Measurements from ENCODE around the gene COL4A6. TPM values are rescaled to one million over a fixed set of nuclear protein-coding genes. Genes with fewer than 3 reads are reported as not detected.

The COL4A6 gene
- total RNA-seq, 3 donors from 2014 or later (not counting 1 experiment from before 2014, with no cell fraction given): not detected

GRCh38 chrX:108257556-108257955, 180.7 kb downstream of the COL4A6 start:
- H3K36me3 ChIP-seq (ENCODE audit: control insufficient read depth, insufficient read depth, low read length): no peaks in the 10 kb centered on the region
- peaks cover 2 to 3% of the 10 kb centered on the region in 2 donors for H3K9me3 Mint-ChIP-seq
- TF ChIP-seq CTCF (IDR thresholded peaks at IDR 0.05): no peak
- H3K27me3 Mint-ChIP-seq (ENCODE audit: low read depth in 2 of 2): peaks cover 3 to 10% of the 10 kb centered on the region in 2 donors
- H3K4me1 ChIP-seq (ENCODE audit: control insufficient read depth, insufficient read depth, low read length): no peaks in the 10 kb centered on the region
- H3K36me3 Mint-ChIP-seq: no peaks in the 10 kb centered on the region
- H3K27me3 ChIP-seq (ENCODE audit: control insufficient read depth, insufficient read depth, low read length): no peaks in the 10 kb centered on the region
- H3K4me1 Mint-ChIP-seq: no peaks in the 10 kb centered on the region
- no peak overlapping the region for H3K4me3 Mint-ChIP-seq
- 79% methylated on average over 3 of the region's 5 CpGs for WGBS (ENCODE audit: insufficient coverage)
- no peaks in the 10 kb centered on the region for H3K9me3 ChIP-seq (ENCODE audit: control insufficient read depth, insufficient read depth, low read length)
- no peak for DNase-seq
- H3K4me3 ChIP-seq (ENCODE audit: low read length): no peak overlapping the region
- intact Hi-C loops (cut with micrococcal nuclease): no loop called here
- H3K27ac ChIP-seq (ENCODE audit: low read length): no peak overlapping the region
- no peak overlapping the region for H3K27ac Mint-ChIP-seq
- ATAC-seq: no peak

GRCh38 chrX:108254636-108255035, 183.6 kb downstream of the COL4A6 start:
- H3K9me3 ChIP-seq (ENCODE audit: control insufficient read depth, insufficient read depth, low read length): no peaks in the 10 kb centered on the region

GRCh38 chrX:108250654-108251579, 187.3 kb downstream of the COL4A6 start:
- Histone ChIP-seq H3K36me3 (ENCODE audit: control insufficient read depth, insufficient read depth, low read length) (no peaks in the 10 kb centered on the region), H3K27ac (ENCODE audit: low read length) (no peak overlapping the region), H3K9me3 (ENCODE audit: control insufficient read depth, insufficient read depth, low read length) (no peaks in the 10 kb centered on the region), H3K27me3 (ENCODE audit: control insufficient read depth, insufficient read depth, low read length) (no peaks in the 10 kb centered on the region), H3K4me1 (ENCODE audit: control insufficient read depth, insufficient read depth, low read length) (no peaks in the 10 kb centered on the region), H3K4me3 (ENCODE audit: low read length) (no peak overlapping the region)
- no peak for TF ChIP-seq CTCF (IDR thresholded peaks at IDR 0.05)
- H3K36me3 Mint-ChIP-seq: no peaks in the 10 kb centered on the region
- no peaks in the 10 kb centered on the region for H3K4me1 Mint-ChIP-seq
- DNase-seq (no peak), ATAC-seq (no peak)
- no peak overlapping the region for H3K27ac Mint-ChIP-seq
- peaks cover 0 to 25% of the 10 kb centered on the region in 2 donors for H3K27me3 Mint-ChIP-seq (ENCODE audit: low read depth in 2 of 2)
- WGBS (ENCODE audit: insufficient coverage): 83% methylated on average over 4 of the region's 5 CpGs
- intact Hi-C loops (cut with micrococcal nuclease): no loop called here
- no peak overlapping the region for H3K4me3 Mint-ChIP-seq
- H3K9me3 Mint-ChIP-seq: no peaks in the 10 kb centered on the region

More at GRCh38 chrX:108254636-108255035, 183.6 kb downstream of the COL4A6 start:
- no peaks in the 10 kb centered on the region for H3K4me1 Mint-ChIP-seq
- H3K4me1 ChIP-seq (ENCODE audit: control insufficient read depth, insufficient read depth, low read length): no peaks in the 10 kb centered on the region
- TF ChIP-seq CTCF (IDR thresholded peaks at IDR 0.05): no peak
- no peaks in the 10 kb centered on the region for H3K27me3 ChIP-seq (ENCODE audit: control insufficient read depth, insufficient read depth, low read length)
- no peak for DNase-seq
- no peak for ATAC-seq
- peaks cover 2 to 3% of the 10 kb centered on the region in 2 donors for H3K9me3 Mint-ChIP-seq
- peaks cover 3 to 23% of the 10 kb centered on the region in 2 donors for H3K27me3 Mint-ChIP-seq (ENCODE audit: low read depth in 2 of 2)
- no peak overlapping the region for H3K4me3 Mint-ChIP-seq
- intact Hi-C loops (cut with micrococcal nuclease): no loop called here
- H3K36me3 Mint-ChIP-seq: no peaks in the 10 kb centered on the region
- no peak overlapping the region for H3K27ac Mint-ChIP-seq
- no peaks in the 10 kb centered on the region for H3K36me3 ChIP-seq (ENCODE audit: control insufficient read depth, insufficient read depth, low read length)
- no peak overlapping the region for H3K4me3 ChIP-seq (ENCODE audit: low read length)
- H3K27ac ChIP-seq (ENCODE audit: low read length): no peak overlapping the region

Measured in natural killer cell (primary cell).